HG03280 (cell line): ENCODE data around the gene MAGEA12.
"Not testable (repeated sequence)": the region's sequence is repeated elsewhere in the genome, so short reads cannot be mapped to it uniquely, and the experiment has no call there.

Experiments
- ATAC-seq: cut with Tn5 transposase; IDR thresholded peaks from one replicate; pipeline ENCODE4 v1.9.1; 2021; ENCODE audit warnings: mild to moderate bottlenecking, moderate library complexity; ENCODE audit not compliant: unreplicated experiment

Gene MAGEA12

GRCh38 chrX:152761582-152761981 lies 28.0 kb downstream of the MAGEA12 start:
- ATAC-seq, result not testable (repeated sequence)

DNA sequence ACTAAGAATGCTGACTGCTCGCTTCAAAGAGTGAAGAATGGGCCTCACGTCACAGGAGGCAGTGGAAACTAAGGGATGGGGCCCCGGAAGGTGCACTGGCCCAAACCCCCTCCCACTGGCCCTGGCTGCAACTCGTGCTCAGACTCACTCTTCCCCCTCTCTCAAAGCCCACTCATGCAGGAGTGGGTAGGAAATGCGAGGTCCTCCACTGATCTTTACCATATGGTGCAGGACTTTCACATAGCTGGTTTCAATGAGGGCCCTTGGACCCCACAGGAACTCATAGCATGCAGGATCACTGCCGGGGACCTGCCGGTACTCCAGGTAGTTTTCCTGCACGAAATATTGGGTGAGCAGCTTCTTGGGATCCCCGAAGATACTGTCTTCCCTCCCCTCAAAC lies 33.0 kb downstream of the MAGEA12 start:
- ATAC-seq, result not testable (repeated sequence)

GRCh38 chrX:152769549-152770289 lies 36.2 kb downstream of the MAGEA12 start, which contains the start of gene MAGEA6:
MAGEA6 (minus strand) TSS chrX:152769689; CDS start chrX:152767650, 2,039 bp downstream.
- ATAC-seq, result not testable (repeated sequence)

GRCh38 chrX:152787062-152787461 lies 53.5 kb downstream of the MAGEA12 start:
- ATAC-seq, result peak; percentile 86
